ENCODE measurements around the gene OBSCN.

OBSCN gene

GRCh38 chr1:228420968-228421826 is 213.4 kb downstream of the OBSCN start:
- H3K27me3 ChIP-seq (ENCODE audit: control insufficient read depth, insufficient read depth, low read length), result peaks cover 24% of the 10 kb centered on the region
- no peak overlapping the region for H3K9ac ChIP-seq (ENCODE audit: low read length)
- no peaks in the 10 kb centered on the region for H3K36me3 ChIP-seq (ENCODE audit: control insufficient read depth, insufficient read depth, low read length)

GRCh38 chr1:228423404-228424053 is 215.7 kb downstream of the OBSCN start:
- no peak overlapping the region for H3K9ac ChIP-seq (ENCODE audit: low read length)

More at GRCh38 chr1:228420968-228421826, 213.4 kb downstream of the OBSCN start:
- H3K9me3 ChIP-seq (ENCODE audit: control insufficient read depth, low read length), result no peaks in the 10 kb centered on the region
- H3K4me3 ChIP-seq (ENCODE audit: low read length), result no peak overlapping the region
- peaks cover 14% of the 10 kb centered on the region for H3K4me1 ChIP-seq (ENCODE audit: control insufficient read depth, insufficient read depth, low read length)

GRCh38 chr1:228424685-228425660 is 217.1 kb downstream of the OBSCN start:
- Histone ChIP-seq H3K9ac (ENCODE audit: low read length) (no peak overlapping the region), H3K4me3 (ENCODE audit: low read length) (no peak overlapping the region), H3K27me3 (ENCODE audit: control insufficient read depth, insufficient read depth, low read length) (peaks cover 8% of the 10 kb centered on the region), H3K36me3 (ENCODE audit: control insufficient read depth, insufficient read depth, low read length) (no peaks in the 10 kb centered on the region), H3K4me1 (ENCODE audit: control insufficient read depth, insufficient read depth, low read length) (no peaks in the 10 kb centered on the region), H3K9me3 (ENCODE audit: control insufficient read depth, low read length) (no peaks in the 10 kb centered on the region)

More at GRCh38 chr1:228423404-228424053, 215.7 kb downstream of the OBSCN start:
- Histone ChIP-seq H3K4me3 (ENCODE audit: low read length) (no peak overlapping the region), H3K4me1 (ENCODE audit: control insufficient read depth, insufficient read depth, low read length) (no peaks in the 10 kb centered on the region), H3K9me3 (ENCODE audit: control insufficient read depth, low read length) (no peaks in the 10 kb centered on the region), H3K27me3 (ENCODE audit: control insufficient read depth, insufficient read depth, low read length) (peaks cover 3% of the 10 kb centered on the region), H3K36me3 (ENCODE audit: control insufficient read depth, insufficient read depth, low read length) (no peaks in the 10 kb centered on the region)

GRCh38 chr1:228426518-228427175 is 218.8 kb downstream of the OBSCN start:
- H3K4me3 ChIP-seq (ENCODE audit: low read length), result no peak overlapping the region

GRCh38 chr1:228428412-228428811 is 220.6 kb downstream of the OBSCN start:
- no peak overlapping the region for H3K4me3 ChIP-seq (ENCODE audit: low read length)
- H3K9me3 ChIP-seq (ENCODE audit: control insufficient read depth, low read length), result no peaks in the 10 kb centered on the region
- H3K9ac ChIP-seq (ENCODE audit: low read length), result no peak overlapping the region
- H3K27me3 ChIP-seq (ENCODE audit: control insufficient read depth, insufficient read depth, low read length), result peaks cover 11% of the 10 kb centered on the region
- H3K4me1 ChIP-seq (ENCODE audit: control insufficient read depth, insufficient read depth, low read length), result no peaks in the 10 kb centered on the region
- H3K36me3 ChIP-seq (ENCODE audit: control insufficient read depth, insufficient read depth, low read length), result no peaks in the 10 kb centered on the region

More at GRCh38 chr1:228426518-228427175, 218.8 kb downstream of the OBSCN start:
- Histone ChIP-seq H3K9me3 (ENCODE audit: control insufficient read depth, low read length) (no peaks in the 10 kb centered on the region), H3K27me3 (ENCODE audit: control insufficient read depth, insufficient read depth, low read length) (peaks cover 11% of the 10 kb centered on the region), H3K4me1 (ENCODE audit: control insufficient read depth, insufficient read depth, low read length) (no peaks in the 10 kb centered on the region), H3K36me3 (ENCODE audit: control insufficient read depth, insufficient read depth, low read length) (no peaks in the 10 kb centered on the region), H3K9ac (ENCODE audit: low read length) (no peak overlapping the region)
